ENCODE measurements around the gene SYNC.

Gene SYNC

GRCh38 chr1:32702599-32703478 lies at the start of gene SYNC:
SYNC (minus strand) TSS chr1:32702770; CDS start chr1:32702660, 110 bp downstream.
- DNase-seq (ENCODE audit: low read depth): peak; percentile 56
- TF ChIP-seq CTCF (conservative IDR thresholded peaks at IDR 0.05; ENCODE audit: low read depth, low read length): no peak
- peak within 1 kb of the TSS; percentile 70 for H3K4me3 ChIP-seq (ENCODE audit: low read depth, low read length)

DNA sequence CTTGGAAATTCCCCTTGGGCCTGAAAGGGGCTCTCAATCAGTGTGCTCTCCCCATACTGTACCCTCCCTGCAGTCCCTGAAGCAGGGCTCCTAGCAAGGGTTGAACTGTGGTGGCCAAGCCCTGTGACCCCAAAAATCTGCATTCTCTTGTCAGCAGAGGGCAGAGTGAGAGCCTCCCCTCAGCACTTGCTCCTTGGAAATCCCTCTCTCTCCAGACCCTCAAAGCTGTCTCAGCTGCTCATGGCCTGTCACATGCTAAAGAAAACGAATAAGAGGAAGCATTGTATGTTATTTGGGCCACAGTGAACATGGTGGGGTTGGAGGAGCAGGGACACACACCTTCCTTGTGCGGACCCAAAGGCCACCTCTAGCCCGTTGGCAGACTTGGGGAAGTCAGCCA lies 47.2 kb upstream of the SYNC start:
- H3K4me3 ChIP-seq (ENCODE audit: low read depth, low read length): no peak overlapping the region
- no peak for TF ChIP-seq CTCF (conservative IDR thresholded peaks at IDR 0.05; ENCODE audit: low read depth, low read length)
- DNase-seq (ENCODE audit: low read depth): no peak

DNA sequence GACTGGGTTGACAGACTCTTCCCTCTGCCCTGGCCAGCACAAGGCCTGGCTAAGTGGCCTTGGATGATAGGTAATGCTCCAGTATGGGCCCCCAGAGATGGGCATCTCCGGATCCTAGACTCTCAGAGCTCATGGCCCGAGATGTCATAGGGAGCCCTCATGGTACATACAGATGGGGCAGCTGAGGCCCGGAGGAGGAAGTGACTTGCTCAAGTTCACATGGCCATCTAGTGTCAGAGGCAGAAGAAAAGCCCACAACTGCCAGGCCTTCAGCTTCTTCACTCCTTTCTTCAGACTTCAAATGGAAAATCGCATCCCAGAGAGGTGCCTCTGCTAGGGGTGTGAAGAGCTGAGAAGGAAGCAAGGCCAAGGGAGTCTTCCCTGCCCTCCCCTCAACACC lies 46.8 kb upstream of the SYNC start:
- no peak for TF ChIP-seq CTCF (conservative IDR thresholded peaks at IDR 0.05; ENCODE audit: low read depth, low read length)
- no peak for DNase-seq (ENCODE audit: low read depth)
- H3K4me3 ChIP-seq (ENCODE audit: low read depth, low read length): no peak overlapping the region

DNA sequence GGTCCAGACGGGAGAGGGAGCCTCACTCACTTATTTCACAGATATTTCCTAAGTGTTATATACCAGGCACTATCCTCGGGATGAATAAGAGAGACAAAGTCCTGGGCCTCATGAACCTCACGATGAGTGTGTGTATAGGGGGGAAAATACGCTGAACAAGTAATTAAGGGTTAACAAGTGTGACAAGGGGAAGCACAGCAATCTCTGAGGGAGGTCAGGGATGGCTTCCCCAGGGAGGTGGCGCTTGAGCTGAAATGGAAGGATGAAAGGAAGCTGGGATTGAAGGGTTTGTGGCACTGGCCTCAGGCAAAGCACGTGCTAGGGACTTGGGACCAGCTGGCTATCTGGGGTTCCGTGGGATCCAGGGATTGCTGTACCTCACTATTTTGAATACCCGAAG lies 46.4 kb upstream of the SYNC start:
- H3K4me3 ChIP-seq (ENCODE audit: low read depth, low read length): no peak overlapping the region
- no peak for TF ChIP-seq CTCF (conservative IDR thresholded peaks at IDR 0.05; ENCODE audit: low read depth, low read length)
- DNase-seq (ENCODE audit: low read depth): no peak

DNA sequence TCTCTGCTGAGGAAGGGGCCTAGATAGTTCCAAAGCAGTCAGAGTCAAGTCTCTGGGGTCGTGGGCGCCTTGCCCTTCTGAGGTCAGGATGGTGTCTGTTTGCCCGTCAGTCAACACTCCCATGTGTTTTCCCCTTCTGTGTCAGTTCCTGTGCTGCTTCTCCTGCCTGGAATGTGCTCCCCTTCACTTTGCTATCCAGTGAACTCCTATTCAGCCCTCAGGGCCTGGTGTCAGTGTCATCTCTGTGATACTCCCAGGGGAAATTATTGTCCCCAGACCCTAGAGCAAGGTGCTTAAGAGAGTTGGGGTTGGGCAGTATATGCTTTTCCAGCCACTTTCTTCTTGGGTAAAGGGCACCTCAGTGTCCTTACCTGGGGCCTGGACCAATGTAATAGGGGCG lies 45.8 kb upstream of the SYNC start:
- DNase-seq (ENCODE audit: low read depth): no peak
- TF ChIP-seq CTCF (conservative IDR thresholded peaks at IDR 0.05; ENCODE audit: low read depth, low read length): no peak
- no peak overlapping the region for H3K4me3 ChIP-seq (ENCODE audit: low read depth, low read length)

DNA sequence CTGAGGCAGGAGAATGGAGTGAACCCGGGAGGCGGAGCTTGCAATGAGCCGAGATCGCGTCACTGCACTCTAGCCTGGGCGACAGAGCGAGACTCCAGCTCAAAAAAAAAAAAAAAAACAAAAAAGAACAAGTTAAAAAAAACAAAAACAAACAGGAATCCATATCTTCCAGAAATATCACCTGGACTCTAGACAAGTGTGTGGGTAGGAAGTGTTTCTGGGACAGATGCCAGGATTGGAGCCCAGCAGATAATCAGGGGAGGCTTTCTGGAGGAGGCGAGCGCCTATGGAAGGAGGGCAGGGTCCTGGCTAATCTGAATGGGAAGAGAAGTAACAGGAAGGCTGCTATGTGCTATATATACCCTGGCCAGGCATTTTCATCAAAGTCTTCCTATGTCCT lies 43.6 kb upstream of the SYNC start:
- TF ChIP-seq CTCF (conservative IDR thresholded peaks at IDR 0.05; ENCODE audit: low read depth, low read length): no peak
- no peak overlapping the region for H3K4me3 ChIP-seq (ENCODE audit: low read depth, low read length)
- no peak for DNase-seq (ENCODE audit: low read depth)

DNA sequence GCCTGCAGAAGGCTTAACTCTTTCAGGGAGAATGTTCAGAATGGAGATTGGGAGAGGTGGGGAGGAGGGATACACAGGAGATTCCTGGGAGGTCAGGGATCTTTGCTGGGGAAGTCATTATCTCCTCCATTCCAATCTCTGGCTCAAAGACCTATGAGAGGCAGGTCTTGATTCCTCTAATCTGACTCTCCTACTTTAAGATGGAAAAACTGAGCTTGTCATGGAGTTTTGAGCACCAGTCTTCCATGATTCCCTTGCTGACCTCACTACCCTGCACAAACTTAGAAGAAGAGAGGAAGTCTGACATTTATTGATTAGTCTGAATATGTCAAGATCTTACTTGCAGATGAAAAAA lies 41.5 kb upstream of the SYNC start:
- DNase-seq (ENCODE audit: low read depth): no peak
- H3K4me3 ChIP-seq (ENCODE audit: low read depth, low read length): no peak overlapping the region
- TF ChIP-seq CTCF (conservative IDR thresholded peaks at IDR 0.05; ENCODE audit: low read depth, low read length): no peak

Measured in choroid plexus epithelial cell (primary cell).